Fibroblast of mammary gland (primary cell): ENCODE data around the gene TBL1X.

Experiments used
- DNase-seq: peaks from one replicate; pipeline ENCODE4 v3.0.0-alpha.2; 2010; ENCODE audit warnings: low read depth
- H3K4me3 ChIP-seq: 2 replicates; pipeline ENCODE4 v1.5.1; 2011; ENCODE audit warnings: low read depth, mild to moderate bottlenecking, low read length, moderate library complexity; ENCODE audit not compliant: control insufficient read depth
- TF ChIP-seq, protein P1 (sequence below): conservative IDR thresholded peaks from 2 replicates; pipeline ENCODE4 v1.5.1; 2011; ENCODE audit warnings: low read depth, low read length, inconsistent platforms; ENCODE audit not compliant: control insufficient read depth, insufficient read depth

The TBL1X gene

DNA sequence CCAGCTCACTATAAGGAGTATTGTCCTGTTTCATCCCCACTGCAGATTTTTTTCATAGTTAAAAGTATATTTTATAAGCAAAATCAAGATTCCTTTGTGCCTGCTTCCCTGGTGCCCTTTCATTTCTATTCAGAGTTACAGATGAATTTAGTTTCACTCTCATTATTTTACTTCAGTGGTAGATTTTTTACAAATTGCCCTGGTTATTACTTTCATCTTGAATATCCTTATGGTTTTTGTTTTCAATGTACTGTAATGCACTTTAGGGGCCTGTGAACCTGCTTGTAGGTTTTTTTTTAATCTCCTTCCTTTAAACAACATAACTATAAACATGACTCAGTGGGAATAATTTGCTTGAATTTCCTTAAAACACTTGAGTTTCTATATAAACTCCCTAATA, 174.0 kb downstream of the TBL1X start:
- no peak for DNase-seq
- no peak overlapping the region for H3K4me3 ChIP-seq
- TF ChIP-seq, protein P1, sequence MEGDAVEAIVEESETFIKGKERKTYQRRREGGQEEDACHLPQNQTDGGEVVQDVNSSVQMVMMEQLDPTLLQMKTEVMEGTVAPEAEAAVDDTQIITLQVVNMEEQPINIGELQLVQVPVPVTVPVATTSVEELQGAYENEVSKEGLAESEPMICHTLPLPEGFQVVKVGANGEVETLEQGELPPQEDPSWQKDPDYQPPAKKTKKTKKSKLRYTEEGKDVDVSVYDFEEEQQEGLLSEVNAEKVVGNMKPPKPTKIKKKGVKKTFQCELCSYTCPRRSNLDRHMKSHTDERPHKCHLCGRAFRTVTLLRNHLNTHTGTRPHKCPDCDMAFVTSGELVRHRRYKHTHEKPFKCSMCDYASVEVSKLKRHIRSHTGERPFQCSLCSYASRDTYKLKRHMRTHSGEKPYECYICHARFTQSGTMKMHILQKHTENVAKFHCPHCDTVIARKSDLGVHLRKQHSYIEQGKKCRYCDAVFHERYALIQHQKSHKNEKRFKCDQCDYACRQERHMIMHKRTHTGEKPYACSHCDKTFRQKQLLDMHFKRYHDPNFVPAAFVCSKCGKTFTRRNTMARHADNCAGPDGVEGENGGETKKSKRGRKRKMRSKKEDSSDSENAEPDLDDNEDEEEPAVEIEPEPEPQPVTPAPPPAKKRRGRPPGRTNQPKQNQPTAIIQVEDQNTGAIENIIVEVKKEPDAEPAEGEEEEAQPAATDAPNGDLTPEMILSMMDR: no peak

GRCh38 chrX:9642270-9642995, 177.6 kb downstream of the TBL1X start:
- no peak overlapping the region for H3K4me3 ChIP-seq
- DNase-seq: no peak
- TF ChIP-seq, protein P1: no peak

- no peak for DNase-seq
- no peak overlapping the region for H3K4me3 ChIP-seq
- TF ChIP-seq, protein P1: no peak
These were observed 178.9 kb downstream of the TBL1X start for GRCh38 chrX:9643807-9644206.

GRCh38 chrX:9644335-9644734, 179.5 kb downstream of the TBL1X start:
- no peak for DNase-seq
- TF ChIP-seq, protein P1: no peak
- H3K4me3 ChIP-seq: no peak overlapping the region

GRCh38 chrX:9646471-9647224, 181.8 kb downstream of the TBL1X start:
- DNase-seq: peak; percentile 51
- TF ChIP-seq, protein P1: no peak

DNA sequence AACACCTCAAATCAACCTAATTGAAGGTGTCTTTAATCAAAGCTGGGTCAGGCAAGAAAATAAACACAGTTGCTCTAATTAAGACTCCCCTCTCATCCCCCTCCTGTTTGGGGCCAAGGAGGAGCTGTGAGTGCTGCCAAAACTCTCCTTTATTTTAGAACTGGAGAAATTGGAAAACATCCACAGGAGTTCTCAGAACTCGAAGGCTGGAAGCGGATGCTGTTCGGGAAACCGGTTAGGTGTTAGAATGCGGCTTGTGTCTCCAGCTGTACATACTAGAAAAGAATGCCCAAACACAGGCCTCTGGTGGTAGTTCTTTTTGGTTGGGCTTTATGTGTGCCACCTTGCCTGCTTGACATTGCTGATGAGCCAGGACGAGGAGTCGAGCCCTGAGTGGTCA, 182.6 kb downstream of the TBL1X start:
- no peak overlapping the region for H3K4me3 ChIP-seq
- DNase-seq: no peak
- TF ChIP-seq, protein P1: no peak

More at GRCh38 chrX:9646471-9647224, 181.8 kb downstream of the TBL1X start:
- H3K4me3 ChIP-seq: no peak overlapping the region
